Endothelial cell of hepatic sinusoid (primary cell): Measurements from ENCODE around the gene TBC1D2B.

Experiments used
- in situ Hi-C: cut with HindIII; loops from 2 replicates; pipeline ENCODE4 v1.10.0; 2017; ENCODE audit warnings: low sequenced_read_pairs

TBC1D2B gene

DNA sequence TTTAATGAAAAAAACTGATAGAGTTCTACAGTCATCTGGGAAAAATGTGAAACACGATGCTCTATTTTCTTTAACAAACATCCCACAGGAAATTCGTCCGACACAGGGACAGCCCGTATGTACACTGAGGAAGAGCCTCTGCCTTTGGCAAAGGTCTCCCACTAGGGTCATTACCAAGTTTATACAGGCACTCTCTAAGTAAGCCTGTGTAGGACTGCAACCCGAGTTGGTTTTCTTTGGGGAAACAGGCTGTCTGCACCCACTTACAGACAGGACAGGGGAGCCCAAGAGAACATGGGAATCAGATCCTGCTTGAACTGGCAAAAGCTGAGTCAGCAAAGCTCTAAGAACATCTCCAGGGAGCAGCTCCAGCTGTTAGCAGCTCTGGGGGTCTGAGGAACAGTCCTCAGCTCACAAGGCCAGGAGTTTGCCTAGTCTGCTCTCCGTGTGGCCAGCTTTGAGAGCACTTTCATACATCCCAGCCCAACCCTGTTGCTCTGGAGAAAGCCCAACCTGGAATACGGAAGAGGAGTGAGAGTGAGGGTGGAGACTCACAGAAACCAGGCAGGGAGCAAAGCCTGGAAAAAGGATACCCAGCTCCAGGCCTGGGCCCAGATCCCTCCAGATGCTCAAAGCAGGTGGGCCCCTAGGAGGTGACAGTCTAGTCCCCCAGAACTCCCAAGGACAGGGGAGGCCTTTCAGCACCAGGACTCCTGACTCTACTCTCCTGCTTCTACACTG is 1.9 kb downstream of the TBC1D2B start:
- in situ Hi-C loops: no loop called here

DNA sequence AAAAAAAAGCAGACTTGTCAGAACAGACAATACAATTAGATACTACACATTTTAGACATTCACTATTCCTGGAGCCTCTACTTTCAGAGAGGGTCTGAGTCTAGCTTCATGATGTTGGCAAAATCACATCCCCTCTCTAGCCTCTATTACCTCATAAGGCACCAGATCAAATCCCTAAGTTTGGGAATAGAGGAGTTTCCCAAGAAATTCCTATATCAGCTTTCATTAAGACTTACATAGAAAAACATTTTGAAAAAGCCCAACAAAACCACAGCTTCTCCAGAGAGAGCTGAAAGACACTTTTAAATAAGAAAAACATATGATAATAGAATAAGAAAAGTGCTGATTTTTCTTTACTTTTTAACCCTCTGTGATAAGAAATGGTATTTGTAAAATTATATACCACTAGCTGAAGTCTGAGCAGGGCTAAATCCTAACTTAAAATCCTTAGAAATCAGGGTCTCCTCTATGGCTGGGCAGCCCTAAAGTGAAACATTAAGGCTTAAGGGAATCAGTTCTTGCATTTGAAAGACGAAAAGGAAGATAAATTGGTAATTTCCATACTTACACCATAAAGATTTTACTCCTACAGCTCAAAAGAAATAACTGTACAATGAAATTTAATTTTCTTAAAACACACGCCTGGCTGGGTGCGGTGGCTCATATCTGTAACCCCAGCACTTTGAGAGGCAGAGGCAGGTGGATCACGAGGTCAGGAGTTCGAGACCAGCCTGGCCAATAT is 4.3 kb downstream of the TBC1D2B start:
- in situ Hi-C loops: no loop called here

DNA sequence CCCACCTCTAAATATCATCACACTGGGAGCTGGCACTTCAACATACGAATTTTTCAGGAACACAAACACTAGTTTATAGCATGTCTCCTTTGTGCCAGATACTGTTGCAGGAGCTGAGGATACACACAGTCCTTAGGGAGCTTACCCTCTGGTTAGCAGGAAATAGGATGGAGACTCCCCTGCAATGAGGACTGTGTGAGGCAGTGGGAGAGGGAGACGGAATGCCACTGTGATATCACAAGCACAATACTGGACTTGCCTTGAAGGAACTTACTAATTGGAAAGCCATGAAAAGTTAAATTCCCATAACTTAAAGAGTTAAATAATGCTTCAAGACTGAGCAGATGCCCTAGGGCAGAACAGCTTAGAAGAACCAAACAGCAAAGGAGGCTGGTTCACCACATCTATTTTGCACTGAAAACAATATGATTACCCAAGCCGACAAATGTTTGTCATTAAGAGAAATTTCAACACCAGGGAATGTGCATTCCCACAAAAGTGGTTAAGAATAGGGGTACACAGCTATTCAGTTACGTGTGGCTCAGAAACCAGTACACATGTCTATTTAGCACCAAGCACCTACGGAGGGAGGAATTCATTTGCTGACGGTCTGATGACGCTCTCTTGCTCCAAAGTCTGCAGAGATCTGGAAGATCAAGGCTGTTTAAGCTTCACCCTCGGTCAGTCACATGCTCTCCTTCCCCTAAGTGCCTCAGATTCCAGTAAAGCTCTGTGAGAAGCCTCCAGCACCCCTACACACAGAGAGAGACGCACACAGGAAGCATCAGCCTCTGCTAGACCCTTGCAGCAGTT is 5.2 kb downstream of the TBC1D2B start:
- in situ Hi-C loops: no loop called here

DNA sequence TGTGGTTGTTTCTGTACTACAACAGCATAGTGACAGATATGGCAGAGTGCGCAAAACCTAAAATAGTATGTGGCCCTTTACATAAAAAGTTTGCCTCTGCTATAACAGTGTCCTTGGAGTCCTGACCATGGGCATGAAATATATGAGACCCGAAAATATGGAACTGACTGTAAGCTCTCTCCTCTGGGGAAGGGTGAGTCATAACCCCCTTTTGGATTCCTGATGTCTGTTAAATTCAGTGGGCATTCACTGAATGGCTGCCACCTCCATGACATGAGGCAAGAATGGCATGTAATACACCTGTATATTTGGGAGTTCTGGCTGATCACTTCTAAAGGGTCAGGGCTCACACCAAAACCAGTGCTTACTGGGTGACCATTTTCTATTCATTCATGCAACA is 6.1 kb downstream of the TBC1D2B start:
- in situ Hi-C loops: no loop called here

DNA sequence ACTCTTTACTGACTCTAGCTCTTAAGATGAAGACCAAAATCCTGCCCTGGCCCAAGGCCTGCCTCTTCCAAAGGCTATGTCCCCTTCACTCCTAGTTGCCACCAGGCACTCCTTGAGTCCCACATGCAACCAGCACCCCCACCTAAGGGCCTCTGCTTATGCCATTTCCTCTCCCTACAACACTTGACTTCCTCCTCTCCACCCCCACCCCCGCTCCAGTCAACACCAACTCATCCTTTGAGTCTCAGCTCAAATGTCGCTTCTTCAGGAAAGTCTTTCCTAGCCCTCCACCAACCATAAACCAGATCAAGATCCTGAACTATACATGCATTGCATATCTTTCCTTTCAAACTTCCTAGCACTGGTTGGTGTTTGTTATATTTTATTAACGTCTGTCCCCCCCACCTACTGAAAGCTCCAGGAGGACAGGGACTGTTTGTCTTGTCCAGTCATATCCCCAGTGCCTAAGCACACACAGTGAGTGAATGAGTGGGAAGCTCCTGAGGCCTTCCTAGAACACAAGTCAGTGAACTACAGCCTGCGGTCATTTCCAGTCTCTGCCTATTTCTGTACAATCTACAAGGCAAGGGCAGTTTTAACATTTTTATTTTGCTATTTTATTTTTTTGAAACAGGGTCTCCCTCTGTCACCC is 7.3 kb downstream of the TBC1D2B start:
- in situ Hi-C loops: no loop called here

DNA sequence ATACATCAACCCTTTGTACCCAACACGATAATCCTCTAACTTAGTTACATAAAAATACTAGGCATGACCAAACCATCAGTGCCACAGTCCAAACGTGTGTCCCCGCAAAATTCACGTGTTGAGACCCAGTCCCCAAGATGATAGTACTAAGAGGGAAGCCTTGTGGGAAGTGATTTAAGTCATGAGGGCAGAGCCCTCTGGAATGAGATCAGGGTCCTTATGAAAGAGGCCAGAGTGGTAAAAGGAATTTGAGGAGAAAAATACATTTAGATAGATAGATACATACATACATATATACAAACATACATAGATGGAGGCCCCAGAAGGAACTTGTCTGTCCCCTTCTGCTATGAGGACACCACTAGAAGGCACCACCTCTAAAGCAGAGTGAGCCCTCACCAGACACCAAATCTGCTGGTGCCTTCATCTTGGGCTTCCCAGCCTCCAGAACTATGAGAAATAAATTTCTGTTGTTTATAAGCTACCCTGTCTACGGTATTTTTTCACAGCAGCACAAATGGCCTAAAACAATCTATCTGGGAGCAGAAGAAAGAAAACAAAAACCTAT is 8.0 kb downstream of the TBC1D2B start:
- in situ Hi-C loops: no loop called here

DNA sequence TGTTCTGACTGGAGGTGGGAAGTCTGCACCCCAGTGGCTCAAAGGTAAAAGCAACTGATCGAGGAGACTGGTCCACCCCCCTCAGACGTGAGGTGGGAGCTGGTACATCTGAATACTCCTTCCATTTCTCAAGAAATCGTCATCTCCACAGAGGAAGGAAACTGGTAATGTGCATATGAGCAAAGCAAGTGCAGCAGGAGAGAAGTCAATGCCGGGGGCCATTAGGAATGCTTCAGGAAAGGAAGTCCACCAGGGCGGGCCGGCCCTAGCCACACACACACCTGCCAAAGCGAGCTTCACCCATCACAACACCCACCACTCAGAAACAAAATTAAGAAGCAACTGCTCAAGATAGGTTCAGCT is 8.5 kb downstream of the TBC1D2B start:
- in situ Hi-C loops: no loop called here

DNA sequence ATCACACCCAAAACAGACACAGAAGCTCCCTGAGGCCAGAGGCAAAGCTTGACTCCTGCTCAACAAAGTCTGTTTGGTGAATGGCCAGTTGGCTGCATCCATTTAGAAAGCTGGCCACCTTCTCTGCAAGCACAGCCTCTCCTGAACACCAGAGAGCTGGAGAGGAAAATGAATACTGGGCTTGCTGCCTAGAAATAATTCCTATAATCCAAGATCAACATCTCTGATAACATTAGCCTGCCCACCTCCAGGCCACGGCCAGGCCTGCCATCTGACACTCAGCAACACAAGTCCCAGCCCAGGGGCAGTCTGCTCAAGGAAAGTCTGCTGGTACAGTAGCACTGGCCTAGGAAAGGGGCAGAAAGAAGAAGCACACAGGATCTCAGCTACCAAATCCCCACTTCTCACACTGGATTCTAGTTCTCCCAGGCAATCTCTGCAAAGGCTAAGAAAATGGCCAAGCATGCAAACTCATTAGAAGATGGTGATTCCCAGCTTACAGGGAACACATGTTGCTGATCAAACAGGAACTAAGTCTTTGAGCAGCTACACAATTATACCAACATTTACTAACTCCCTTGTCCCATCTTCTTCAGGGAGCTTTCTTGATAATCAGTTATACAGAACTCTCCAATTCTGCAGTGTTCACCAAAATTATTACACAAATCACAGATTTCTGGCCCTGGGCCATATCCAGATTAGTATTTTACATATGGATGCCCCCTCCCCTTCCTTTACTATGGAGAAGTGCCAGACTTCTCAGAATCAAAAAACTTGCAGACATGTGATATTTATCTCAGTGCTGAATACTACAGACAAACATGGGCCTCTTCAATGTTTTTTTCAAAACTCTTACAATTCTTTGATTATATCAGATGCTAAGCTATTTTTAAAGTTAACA is 9.9 kb downstream of the TBC1D2B start:
- in situ Hi-C loops: no loop called here

DNA sequence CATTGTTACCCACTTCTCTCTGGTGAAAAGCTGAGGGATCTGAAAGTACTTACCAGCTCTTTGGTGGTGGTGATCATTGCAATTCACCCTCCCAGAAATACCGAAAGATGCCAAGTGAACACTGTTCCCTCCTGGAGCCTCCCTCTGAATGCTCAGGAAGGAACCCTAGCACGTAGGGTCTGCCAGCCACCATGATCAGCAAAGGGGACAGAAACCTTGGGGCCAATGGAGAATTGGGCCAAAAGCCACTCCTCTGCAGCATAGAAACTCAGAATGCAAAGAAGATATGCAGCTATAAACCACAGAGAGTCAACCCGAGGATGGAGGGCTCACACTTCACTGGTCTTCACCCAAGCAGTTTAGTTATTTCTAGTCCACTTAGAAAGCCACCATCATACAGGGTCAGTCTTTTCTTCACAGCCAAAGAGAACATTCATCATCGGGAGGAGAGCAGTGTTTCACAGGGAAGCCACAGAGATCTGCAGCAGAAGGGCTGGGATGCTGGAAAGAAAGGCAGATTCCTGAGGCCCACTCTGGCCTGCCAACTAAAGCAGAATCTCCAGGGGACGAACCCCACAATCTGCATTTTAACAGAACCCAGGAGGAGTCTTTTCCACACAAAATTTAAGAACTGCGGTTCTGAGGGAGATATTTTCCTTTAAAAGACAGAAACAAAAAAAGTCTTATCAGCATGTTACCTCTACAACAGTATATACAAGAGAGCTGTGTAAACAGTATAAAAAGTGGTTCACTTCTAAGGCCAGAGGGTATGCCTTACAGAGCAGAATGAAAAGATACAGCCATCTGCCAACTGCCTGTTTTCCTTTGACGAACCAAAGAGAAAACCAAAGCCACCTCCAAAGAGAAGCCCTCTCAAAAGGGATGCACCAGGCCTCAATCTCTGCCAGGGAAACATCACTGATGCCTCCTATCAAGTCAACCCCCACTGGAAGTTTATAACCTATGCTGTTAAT is 11.3 kb downstream of the TBC1D2B start:
- in situ Hi-C loops: no loop called here

DNA sequence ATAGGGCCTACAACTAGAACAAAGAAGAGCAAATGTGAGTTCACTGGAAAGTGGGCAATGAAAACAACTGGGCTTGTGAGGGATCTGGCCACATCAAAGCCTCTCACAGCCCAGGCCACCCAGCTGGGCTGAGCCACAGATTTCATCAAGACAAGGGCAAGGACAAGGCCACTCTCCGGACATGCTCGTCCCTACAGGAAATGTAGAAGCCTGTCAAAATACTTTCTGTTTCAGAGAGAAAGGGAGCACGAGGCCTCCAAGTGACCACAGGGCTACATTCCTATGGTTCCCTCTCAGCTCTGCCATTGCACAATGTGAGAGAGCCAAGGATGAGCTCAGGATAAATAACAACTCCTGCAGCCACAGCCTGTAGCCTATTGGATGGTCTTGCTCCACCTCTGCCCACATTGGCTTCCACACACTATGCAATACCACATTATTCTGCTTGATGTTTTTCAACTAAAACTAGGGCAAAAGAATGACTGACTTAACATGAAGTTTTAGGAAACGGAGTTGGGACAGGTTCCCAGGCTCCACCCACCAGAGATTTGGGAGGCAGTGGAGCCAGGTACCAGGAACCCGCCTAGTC is 12.1 kb downstream of the TBC1D2B start:
- in situ Hi-C loops: no loop called here

DNA sequence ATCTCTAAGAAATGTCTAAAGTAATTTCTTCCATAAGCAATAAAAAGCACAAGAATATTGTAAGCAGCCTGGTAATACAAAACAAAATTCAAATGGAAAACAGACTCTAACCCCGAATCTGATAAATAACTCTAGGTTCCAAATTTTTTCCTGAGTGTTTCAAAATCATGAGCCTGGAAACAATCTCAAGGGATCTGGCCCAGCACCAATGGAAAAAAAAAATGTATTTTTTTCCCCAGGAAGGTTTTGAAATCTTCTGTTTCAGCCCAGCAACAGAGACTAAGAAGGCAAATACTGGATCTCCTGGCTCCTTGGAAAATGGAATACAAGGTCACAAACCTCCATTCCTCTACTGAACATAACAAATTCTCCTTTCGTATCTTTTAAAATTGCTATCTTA is 13.0 kb downstream of the TBC1D2B start:
- in situ Hi-C loops: no loop called here

DNA sequence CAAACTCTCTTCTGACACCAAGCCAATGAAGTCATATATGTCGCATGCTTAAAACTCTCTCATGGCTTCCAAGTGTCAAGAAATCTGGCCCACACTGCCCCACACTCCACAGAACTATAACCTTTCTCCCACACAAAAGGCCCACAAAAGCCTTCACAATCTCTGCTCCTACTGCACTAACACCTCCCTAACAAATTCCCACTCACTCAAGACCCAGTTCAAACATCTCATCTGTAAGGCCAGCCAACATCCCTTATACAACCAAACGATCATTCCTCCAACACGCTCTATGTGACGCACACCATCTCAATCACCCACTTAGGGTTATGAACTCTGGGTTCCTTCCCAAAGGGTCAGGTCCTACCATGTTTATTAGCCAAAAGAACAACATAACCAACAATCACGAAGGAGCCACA is 13.5 kb downstream of the TBC1D2B start:
- in situ Hi-C loops: no loop called here

DNA sequence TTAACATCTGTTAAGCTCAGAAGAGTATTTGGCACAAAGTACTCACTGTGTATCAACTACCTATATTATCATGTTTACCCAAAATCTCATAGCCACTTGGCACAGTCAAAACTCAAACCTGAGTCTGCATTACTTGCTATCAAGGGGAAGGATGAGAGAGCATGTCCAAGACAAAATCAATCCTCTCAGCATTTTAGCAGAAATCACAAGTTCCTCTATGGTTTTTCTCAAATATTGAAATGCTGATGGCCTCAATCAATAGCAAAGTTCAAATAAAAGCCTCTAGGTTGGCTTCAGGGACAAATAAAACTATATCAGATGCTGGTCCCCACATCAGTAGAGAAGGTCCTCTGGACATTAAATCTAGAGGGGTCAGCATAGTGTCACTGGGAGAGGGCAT is 14.3 kb downstream of the TBC1D2B start:
- in situ Hi-C loops: no loop called here

DNA sequence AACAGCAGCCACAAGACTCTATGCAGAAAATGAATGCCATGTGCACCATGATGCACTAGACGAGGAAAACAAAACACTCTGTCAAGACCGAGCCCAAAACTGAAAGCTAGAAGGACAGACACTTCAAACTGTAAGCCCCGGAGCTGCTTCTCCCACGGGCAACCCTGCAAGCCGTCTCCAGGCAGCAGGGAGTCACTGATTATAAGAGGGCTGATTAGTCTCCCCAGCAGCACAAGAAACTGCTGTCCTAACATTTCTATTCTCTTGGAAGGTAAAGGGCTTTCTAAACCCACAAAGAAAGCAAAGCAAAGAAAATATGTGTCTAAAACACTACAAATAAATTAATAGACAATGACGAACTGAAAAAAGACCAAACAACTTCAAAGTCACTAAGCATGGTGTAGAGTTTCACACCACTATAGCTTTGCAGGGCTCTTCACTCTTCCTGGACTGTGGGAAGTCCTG is 15.5 kb downstream of the TBC1D2B start:
- in situ Hi-C loops: no loop called here

DNA sequence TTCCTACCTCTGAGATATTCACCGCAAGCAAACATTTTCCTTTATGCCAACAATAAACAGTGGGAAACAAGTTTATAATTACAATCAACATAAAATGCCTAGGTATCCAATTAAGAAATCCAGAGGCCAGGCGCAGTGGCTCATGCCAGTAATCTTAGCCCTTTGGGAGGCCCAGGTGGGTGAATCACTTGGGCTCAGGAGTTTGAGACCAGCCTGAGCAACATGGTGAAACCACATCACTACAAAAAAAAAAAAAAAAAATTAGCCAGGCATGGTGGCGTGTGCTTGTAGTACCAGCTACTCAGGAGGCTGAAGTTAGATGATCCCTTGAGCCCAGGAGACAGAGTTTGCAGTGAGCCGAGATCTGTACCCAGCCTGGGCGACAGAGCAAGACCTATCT is 17.3 kb downstream of the TBC1D2B start:
- in situ Hi-C loops: no loop called here

DNA sequence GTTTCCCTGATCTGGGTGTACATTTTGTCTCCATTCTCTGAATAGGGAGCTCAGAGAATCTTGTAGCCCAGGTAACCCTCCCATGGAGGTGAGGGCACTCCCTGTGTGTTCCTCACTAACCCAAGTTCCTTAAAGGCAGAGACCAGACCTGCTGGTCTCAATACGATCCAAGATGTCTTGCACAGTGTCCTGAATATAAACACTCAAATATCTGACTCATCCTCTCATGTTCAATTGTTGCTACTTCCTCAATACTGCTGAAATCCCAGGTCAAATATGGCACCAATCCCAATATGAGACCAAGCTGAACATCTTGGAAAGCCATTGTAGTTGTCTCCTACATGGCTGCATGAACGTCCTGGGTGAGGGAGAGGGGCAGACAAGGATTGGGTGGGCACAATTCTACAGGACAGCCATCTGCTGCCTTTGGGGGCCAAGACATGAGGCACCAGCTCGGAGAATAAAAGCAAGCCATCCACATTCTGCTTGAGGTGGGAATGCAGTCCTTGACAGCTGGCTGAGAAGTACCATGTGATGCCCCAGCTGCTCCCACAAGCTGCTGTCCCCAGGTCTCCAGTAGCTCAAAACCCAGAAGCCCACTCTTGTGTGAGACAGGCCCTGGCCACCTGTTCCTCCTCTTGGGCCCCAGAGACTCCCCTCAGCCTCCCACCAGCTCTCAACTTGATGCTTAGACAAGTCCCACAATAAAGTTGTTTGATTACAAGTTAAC is 18.2 kb downstream of the TBC1D2B start:
- in situ Hi-C loops: no loop called here

DNA sequence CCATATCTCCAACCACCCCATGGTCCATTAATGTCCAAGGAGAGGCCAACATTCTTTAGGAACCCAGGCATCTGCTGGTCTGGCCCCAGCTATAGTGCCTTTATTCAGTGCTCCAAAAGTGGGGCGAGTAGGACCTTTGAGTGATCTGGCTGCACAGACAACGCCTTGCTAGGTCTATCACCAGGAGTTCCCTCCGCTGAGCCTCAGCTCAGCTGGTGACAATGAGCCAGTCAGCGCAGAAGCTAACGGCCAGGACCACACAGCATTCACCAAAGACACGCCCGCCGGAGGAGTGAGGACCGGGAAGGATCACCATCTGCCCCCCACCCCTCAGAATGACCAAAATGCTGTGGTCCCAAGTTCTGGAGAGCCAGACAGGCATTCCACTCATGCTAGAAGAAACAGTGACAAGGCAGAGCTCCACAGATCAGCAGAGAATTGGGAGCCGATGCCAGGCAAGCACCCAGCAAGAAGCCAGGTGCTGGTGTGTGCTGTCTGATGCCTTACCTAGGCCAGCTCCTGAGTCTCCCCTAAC is 19.0 kb downstream of the TBC1D2B start:
- in situ Hi-C loops: no loop called here
